ENCODE results near the gene STARD13.

The STARD13 gene

GRCh38 chr13:33285420-33286124, at the start of gene STARD13:
Gene STARD13 (minus strand): TSS chr13:33285755. CDS start chr13:33285638, 117 bp downstream.
- Mint-ChIP-seq H3K27me3 (ENCODE audit: low read depth) (no peaks in the 10 kb centered on the region), H3K9me3 (no peaks in the 10 kb centered on the region), H3K36me3 (ENCODE audit: low read depth) (no peaks in the 10 kb centered on the region), H3K27ac (peak within 1 kb of the TSS; percentile 95 to 98 (median 97)), H3K4me3 (peak within 1 kb of the TSS; percentile 87 to 92 (median 91)), H3K4me1 (peaks cover 59% of the 10 kb centered on the region)
- peak; percentile 30 to 39 (median 32) for TF ChIP-seq CTCF (IDR thresholded peaks at IDR 0.05; ENCODE audit: unreplicated experiment in 3 of 3)

- no peak overlapping the region for H3K4me3 Mint-ChIP-seq
- TF ChIP-seq CTCF (IDR thresholded peaks at IDR 0.05; ENCODE audit: unreplicated experiment in 3 of 3), result no peak
- H3K4me1 Mint-ChIP-seq, result peaks cover 10% of the 10 kb centered on the region
- H3K36me3 Mint-ChIP-seq (ENCODE audit: low read depth), result no peaks in the 10 kb centered on the region
- no peak overlapping the region for H3K27ac Mint-ChIP-seq
- no peaks in the 10 kb centered on the region for H3K27me3 Mint-ChIP-seq (ENCODE audit: low read depth)
- H3K9me3 Mint-ChIP-seq, result no peaks in the 10 kb centered on the region
These were observed 49.3 kb upstream of the STARD13 start for GRCh38 chr13:33334831-33335230.

- Mint-ChIP-seq H3K27ac (peak overlapping the region in 1 of 3 experiments; percentile 15), H3K9me3 (no peaks in the 10 kb centered on the region), H3K4me3 (no peak overlapping the region), H3K36me3 (ENCODE audit: low read depth) (no peaks in the 10 kb centered on the region), H3K27me3 (ENCODE audit: low read depth) (no peaks in the 10 kb centered on the region), H3K4me1 (peaks cover 22% of the 10 kb centered on the region)
- no peak for TF ChIP-seq CTCF (IDR thresholded peaks at IDR 0.05; ENCODE audit: unreplicated experiment in 3 of 3)
These were observed 46.4 kb upstream of the STARD13 start for GRCh38 chr13:33331962-33332361.

- Mint-ChIP-seq H3K27ac (no peak overlapping the region), H3K27me3 (ENCODE audit: low read depth) (no peaks in the 10 kb centered on the region), H3K4me3 (no peak overlapping the region), H3K36me3 (ENCODE audit: low read depth) (no peaks in the 10 kb centered on the region), H3K4me1 (peaks cover 34% of the 10 kb centered on the region), H3K9me3 (no peaks in the 10 kb centered on the region)
- no peak for TF ChIP-seq CTCF (IDR thresholded peaks at IDR 0.05; ENCODE audit: unreplicated experiment in 3 of 3)
These were observed 44.9 kb upstream of the STARD13 start for GRCh38 chr13:33330483-33330882.

- TF ChIP-seq CTCF (IDR thresholded peaks at IDR 0.05; ENCODE audit: unreplicated experiment in 3 of 3), result no peak
- Mint-ChIP-seq H3K36me3 (ENCODE audit: low read depth) (no peaks in the 10 kb centered on the region), H3K4me1 (peaks cover 45% of the 10 kb centered on the region), H3K4me3 (no peak overlapping the region), H3K27ac (peak overlapping the region; percentile 19 to 52 (median 39)), H3K27me3 (ENCODE audit: low read depth) (no peaks in the 10 kb centered on the region), H3K9me3 (no peaks in the 10 kb centered on the region)
These were observed 43.1 kb upstream of the STARD13 start for GRCh38 chr13:33328701-33329100.

- H3K9me3 Mint-ChIP-seq, result no peaks in the 10 kb centered on the region
- no peak overlapping the region for H3K4me3 Mint-ChIP-seq
- peak overlapping the region in 2 of 3 experiments; percentile 19 to 85 for H3K27ac Mint-ChIP-seq
- no peaks in the 10 kb centered on the region for H3K36me3 Mint-ChIP-seq (ENCODE audit: low read depth)
- TF ChIP-seq CTCF (IDR thresholded peaks at IDR 0.05; ENCODE audit: unreplicated experiment in 3 of 3), result no peak
- no peaks in the 10 kb centered on the region for H3K27me3 Mint-ChIP-seq (ENCODE audit: low read depth)
- peaks cover 64% of the 10 kb centered on the region for H3K4me1 Mint-ChIP-seq
These were observed 41.2 kb upstream of the STARD13 start for GRCh38 chr13:33326723-33327122.
